ENCODE measurements around the gene NCKAP5. TPM values are rescaled to one million over a fixed set of nuclear protein-coding genes. Genes with fewer than 3 reads are reported as not detected.

The NCKAP5 gene
- 2.4 TPM for polyA plus RNA-seq (2013, experiment 1 of 2)
- 2.5 TPM for polyA plus RNA-seq (2013, experiment 2 of 2)

DNA sequence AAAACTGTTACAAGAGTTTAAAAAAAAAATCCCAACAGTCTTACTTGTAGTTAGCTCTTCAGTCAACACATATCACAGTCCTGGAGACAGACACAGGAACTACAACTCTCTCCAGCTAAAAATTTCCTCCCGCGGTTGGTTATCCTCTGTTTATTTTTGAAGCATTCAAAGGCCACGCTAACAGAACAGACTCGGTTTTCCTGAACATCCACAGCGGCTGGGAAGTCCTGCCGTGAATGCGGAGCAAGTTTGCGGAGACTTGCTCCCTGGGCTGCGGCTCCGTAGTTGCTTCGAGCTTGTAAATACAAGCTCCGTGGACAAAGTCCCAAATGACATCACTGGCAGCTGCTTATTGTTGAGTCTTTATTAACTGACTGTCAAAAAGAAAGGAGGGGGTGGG, at the start of gene NCKAP5:
Gene NCKAP5 (minus strand): TSS at position 292 of the 400 bp plus-strand sequence. CDS start 50,937 bp downstream, outside the sequence.
- Histone ChIP-seq H3K27ac (ENCODE audit: low read length, poor library complexity, severe bottlenecking) (peak within 1 kb of the TSS; percentile 41), H2BK15ac (ENCODE audit: low read depth, poor library complexity, severe bottlenecking) (no peak within 1 kb of the TSS), H3K4me1 (ENCODE audit: control insufficient read depth, insufficient read depth, low read depth, low read length) (peaks cover 7% of the 10 kb centered on the region), H3K4me2 (ENCODE audit: low read length, poor library complexity, severe bottlenecking) (peak within 1 kb of the TSS; percentile 30), H2BK5ac (ENCODE audit: low read depth, low read length, poor library complexity, severe bottlenecking) (no peak within 1 kb of the TSS), H3K9me3 (ENCODE audit: control insufficient read depth, low read length) (no peaks in the 10 kb centered on the region), H3K27me3 (ENCODE audit: control insufficient read depth in 1 of 2, insufficient read depth in 1 of 2, low read length in 2 of 2) (peaks cover 0 to 3% of the 10 kb centered on the region in 2 experiments), H3K36me3 (ENCODE audit: control insufficient read depth in 1 of 2, insufficient read depth in 2 of 2, low read depth in 1 of 2, low read length in 2 of 2) (no peaks in the 10 kb centered on the region), H3K4me3 (ENCODE audit: insufficient read depth in 1 of 2, low read depth in 1 of 2, low read length in 2 of 2) (peak within 1 kb of the TSS; percentile 12 to 74), H3K23ac (ENCODE audit: low read length in 2 of 2) (no peak within 1 kb of the TSS), H3K14ac (ENCODE audit: low read length in 2 of 2) (no peak within 1 kb of the TSS), H2BK120ac (ENCODE audit: low read depth, low read length) (no peak within 1 kb of the TSS), H3K18ac (ENCODE audit: low read depth in 1 of 2, low read length in 2 of 2) (no peak within 1 kb of the TSS), H3K4ac (ENCODE audit: low read depth in 1 of 2, low read length in 2 of 2) (no peak within 1 kb of the TSS), H4K91ac (ENCODE audit: low read length) (no peak within 1 kb of the TSS), H3K9ac (ENCODE audit: low read length) (peak within 1 kb of the TSS; percentile 69), H2BK12ac (ENCODE audit: low read length in 2 of 2) (no peak within 1 kb of the TSS), H2AK5ac (ENCODE audit: low read length, severe bottlenecking) (no peak within 1 kb of the TSS), H2AFZ (ENCODE audit: low read depth, low read length) (no peak within 1 kb of the TSS), H4K8ac (ENCODE audit: low read length) (no peak within 1 kb of the TSS), H3K79me1 (replicated peaks; ENCODE audit: low read length, poor library complexity, severe bottlenecking) (no peaks in the 10 kb centered on the region)
- WGBS = 32% methylated on average over 12 of the region's 12 CpGs
- peak; percentile 73 for DNase-seq

DNA sequence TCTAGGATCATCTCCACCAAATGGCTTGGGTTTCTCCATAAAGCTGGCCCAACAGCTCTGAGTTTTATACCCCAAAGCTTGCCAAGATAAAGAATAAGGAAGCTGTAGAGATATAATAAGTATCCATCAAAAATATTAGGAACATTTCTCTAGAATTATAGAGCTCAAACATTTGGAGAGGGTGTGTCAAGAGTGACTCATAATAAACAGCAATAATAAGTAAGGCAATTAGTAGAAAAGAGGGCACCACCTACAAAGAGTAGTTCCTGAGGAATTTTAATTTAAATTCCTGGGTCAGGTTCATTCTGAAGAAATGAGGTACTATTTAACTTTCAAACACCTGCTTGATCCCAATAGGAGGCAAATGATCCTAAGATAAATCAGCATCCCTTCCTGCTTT, 41.4 kb upstream of the NCKAP5 start:
- H3K23ac ChIP-seq (ENCODE audit: low read length in 2 of 2) = no peak overlapping the region
- H3K9ac ChIP-seq (ENCODE audit: low read length) = no peak overlapping the region
- H3K4ac ChIP-seq (ENCODE audit: low read depth in 1 of 2, low read length in 2 of 2) = no peak overlapping the region
- H4K8ac ChIP-seq (ENCODE audit: low read length) = no peak overlapping the region
- H3K9me3 ChIP-seq (ENCODE audit: control insufficient read depth, low read length) = no peaks in the 10 kb centered on the region
- H3K4me2 ChIP-seq (ENCODE audit: low read length, poor library complexity, severe bottlenecking) = no peak overlapping the region
- H2BK15ac ChIP-seq (ENCODE audit: low read depth, poor library complexity, severe bottlenecking) = no peak overlapping the region
- no peaks in the 10 kb centered on the region for H3K36me3 ChIP-seq (ENCODE audit: control insufficient read depth in 1 of 2, insufficient read depth in 2 of 2, low read depth in 1 of 2, low read length in 2 of 2)
- H2AFZ ChIP-seq (ENCODE audit: low read depth, low read length) = no peak overlapping the region
- no peak overlapping the region for H2BK5ac ChIP-seq (ENCODE audit: low read depth, low read length, poor library complexity, severe bottlenecking)
- H2BK12ac ChIP-seq (ENCODE audit: low read length in 2 of 2) = no peak overlapping the region
- H3K27ac ChIP-seq (ENCODE audit: low read length, poor library complexity, severe bottlenecking) = no peak overlapping the region
- H3K79me1 ChIP-seq (replicated peaks; ENCODE audit: low read length, poor library complexity, severe bottlenecking) = no peaks in the 10 kb centered on the region
- H3K27me3 ChIP-seq (ENCODE audit: control insufficient read depth in 1 of 2, insufficient read depth in 1 of 2, low read length in 2 of 2) = no peaks in the 10 kb centered on the region
- H2AK5ac ChIP-seq (ENCODE audit: low read length, severe bottlenecking) = no peak overlapping the region
- no peak overlapping the region for H3K18ac ChIP-seq (ENCODE audit: low read depth in 1 of 2, low read length in 2 of 2)
- H2BK120ac ChIP-seq (ENCODE audit: low read depth, low read length) = no peak overlapping the region
- H3K14ac ChIP-seq (ENCODE audit: low read length in 2 of 2) = no peak overlapping the region
- no peak overlapping the region for H4K91ac ChIP-seq (ENCODE audit: low read length)
- DNase-seq = no peak
- peaks cover 2% of the 10 kb centered on the region for H3K4me1 ChIP-seq (ENCODE audit: control insufficient read depth, insufficient read depth, low read depth, low read length)
- H3K4me3 ChIP-seq (ENCODE audit: insufficient read depth in 1 of 2, low read depth in 1 of 2, low read length in 2 of 2) = no peak overlapping the region

DNA sequence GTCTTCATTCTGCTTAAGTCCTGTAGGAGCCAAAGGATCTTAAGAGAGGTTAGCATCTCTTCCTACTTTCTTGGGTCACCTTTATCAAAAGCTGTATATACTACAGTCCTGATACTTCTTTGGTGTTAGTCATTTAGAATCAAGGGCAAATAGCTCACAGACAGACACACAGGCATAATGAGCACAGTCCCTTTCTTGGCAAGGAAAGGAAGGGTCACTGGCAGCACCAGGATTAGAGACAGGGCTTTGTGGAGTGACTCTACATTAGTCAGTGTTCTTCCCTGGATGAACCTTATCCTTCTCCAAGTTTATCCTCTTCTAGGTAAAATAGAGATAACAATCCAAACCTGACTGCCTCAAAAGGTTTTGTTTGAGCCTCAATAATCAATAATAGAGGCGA, 40.0 kb upstream of the NCKAP5 start:
- Histone ChIP-seq H2BK15ac (ENCODE audit: low read depth, poor library complexity, severe bottlenecking) (no peak overlapping the region), H3K18ac (ENCODE audit: low read depth in 1 of 2, low read length in 2 of 2) (no peak overlapping the region), H3K9ac (ENCODE audit: low read length) (no peak overlapping the region), H4K91ac (ENCODE audit: low read length) (no peak overlapping the region), H3K14ac (ENCODE audit: low read length in 2 of 2) (no peak overlapping the region), H3K23ac (ENCODE audit: low read length in 2 of 2) (no peak overlapping the region), H2AFZ (ENCODE audit: low read depth, low read length) (no peak overlapping the region), H2AK5ac (ENCODE audit: low read length, severe bottlenecking) (no peak overlapping the region), H2BK5ac (ENCODE audit: low read depth, low read length, poor library complexity, severe bottlenecking) (no peak overlapping the region), H3K27ac (ENCODE audit: low read length, poor library complexity, severe bottlenecking) (no peak overlapping the region), H3K9me3 (ENCODE audit: control insufficient read depth, low read length) (no peaks in the 10 kb centered on the region), H3K4me2 (ENCODE audit: low read length, poor library complexity, severe bottlenecking) (no peak overlapping the region), H4K8ac (ENCODE audit: low read length) (no peak overlapping the region), H2BK120ac (ENCODE audit: low read depth, low read length) (no peak overlapping the region), H3K4me1 (ENCODE audit: control insufficient read depth, insufficient read depth, low read depth, low read length) (peaks cover 4% of the 10 kb centered on the region), H3K36me3 (ENCODE audit: control insufficient read depth in 1 of 2, insufficient read depth in 2 of 2, low read depth in 1 of 2, low read length in 2 of 2) (no peaks in the 10 kb centered on the region), H3K27me3 (ENCODE audit: control insufficient read depth in 1 of 2, insufficient read depth in 1 of 2, low read length in 2 of 2) (peaks cover 0 to 3% of the 10 kb centered on the region in 2 experiments), H2BK12ac (ENCODE audit: low read length in 2 of 2) (no peak overlapping the region), H3K4me3 (ENCODE audit: insufficient read depth in 1 of 2, low read depth in 1 of 2, low read length in 2 of 2) (no peak overlapping the region), H3K4ac (ENCODE audit: low read depth in 1 of 2, low read length in 2 of 2) (no peak overlapping the region), H3K79me1 (replicated peaks; ENCODE audit: low read length, poor library complexity, severe bottlenecking) (no peaks in the 10 kb centered on the region)
- DNase-seq = no peak
- 95% methylated on average over 1 of the region's 1 CpG for WGBS

GRCh38 chr2:133607679-133608078, 39.4 kb upstream of the NCKAP5 start:
- Histone ChIP-seq H4K91ac (ENCODE audit: low read length) (no peak overlapping the region), H2AFZ (ENCODE audit: low read depth, low read length) (no peak overlapping the region), H3K36me3 (ENCODE audit: control insufficient read depth in 1 of 2, insufficient read depth in 2 of 2, low read depth in 1 of 2, low read length in 2 of 2) (no peaks in the 10 kb centered on the region), H3K4ac (ENCODE audit: low read depth in 1 of 2, low read length in 2 of 2) (no peak overlapping the region), H2BK12ac (ENCODE audit: low read length in 2 of 2) (no peak overlapping the region), H3K9ac (ENCODE audit: low read length) (no peak overlapping the region), H3K14ac (ENCODE audit: low read length in 2 of 2) (no peak overlapping the region), H3K79me1 (replicated peaks; ENCODE audit: low read length, poor library complexity, severe bottlenecking) (no peaks in the 10 kb centered on the region), H3K4me3 (ENCODE audit: insufficient read depth in 1 of 2, low read depth in 1 of 2, low read length in 2 of 2) (no peak overlapping the region), H2BK120ac (ENCODE audit: low read depth, low read length) (no peak overlapping the region), H2BK15ac (ENCODE audit: low read depth, poor library complexity, severe bottlenecking) (no peak overlapping the region), H3K27ac (ENCODE audit: low read length, poor library complexity, severe bottlenecking) (no peak overlapping the region), H3K18ac (ENCODE audit: low read depth in 1 of 2, low read length in 2 of 2) (no peak overlapping the region), H3K4me2 (ENCODE audit: low read length, poor library complexity, severe bottlenecking) (no peak overlapping the region), H2AK5ac (ENCODE audit: low read length, severe bottlenecking) (no peak overlapping the region), H3K27me3 (ENCODE audit: control insufficient read depth in 1 of 2, insufficient read depth in 1 of 2, low read length in 2 of 2) (peaks cover 0 to 3% of the 10 kb centered on the region in 2 experiments), H2BK5ac (ENCODE audit: low read depth, low read length, poor library complexity, severe bottlenecking) (no peak overlapping the region), H4K8ac (ENCODE audit: low read length) (no peak overlapping the region), H3K23ac (ENCODE audit: low read length in 2 of 2) (no peak overlapping the region), H3K4me1 (ENCODE audit: control insufficient read depth, insufficient read depth, low read depth, low read length) (peaks cover 4% of the 10 kb centered on the region), H3K9me3 (ENCODE audit: control insufficient read depth, low read length) (no peaks in the 10 kb centered on the region)
- WGBS = 67% methylated on average over 1 of the region's 1 CpG
- DNase-seq = peak; percentile 6
